ENCODE data around the gene PTGR2.

DNA sequence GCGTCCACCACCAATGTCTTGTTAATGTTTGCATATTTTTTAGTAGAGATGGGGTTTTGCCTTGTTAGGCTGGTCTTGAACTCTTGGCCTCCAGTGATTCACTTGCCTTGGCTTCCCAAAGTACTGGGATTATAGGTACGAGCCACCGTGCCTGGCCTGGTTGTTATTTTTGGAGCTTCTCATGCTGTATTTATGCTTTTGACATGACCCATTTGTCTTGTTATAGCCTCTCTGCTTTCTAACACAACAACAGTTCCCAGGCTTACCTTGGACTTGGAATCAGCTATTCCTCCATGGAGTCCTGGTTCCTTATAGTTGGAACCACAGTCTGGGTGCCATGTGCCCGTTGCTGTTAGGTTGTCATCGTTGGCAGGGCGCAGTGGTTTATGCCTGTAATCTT lies 64.7 kb downstream of the PTGR2 start:
- TF ChIP-seq, protein P1, sequence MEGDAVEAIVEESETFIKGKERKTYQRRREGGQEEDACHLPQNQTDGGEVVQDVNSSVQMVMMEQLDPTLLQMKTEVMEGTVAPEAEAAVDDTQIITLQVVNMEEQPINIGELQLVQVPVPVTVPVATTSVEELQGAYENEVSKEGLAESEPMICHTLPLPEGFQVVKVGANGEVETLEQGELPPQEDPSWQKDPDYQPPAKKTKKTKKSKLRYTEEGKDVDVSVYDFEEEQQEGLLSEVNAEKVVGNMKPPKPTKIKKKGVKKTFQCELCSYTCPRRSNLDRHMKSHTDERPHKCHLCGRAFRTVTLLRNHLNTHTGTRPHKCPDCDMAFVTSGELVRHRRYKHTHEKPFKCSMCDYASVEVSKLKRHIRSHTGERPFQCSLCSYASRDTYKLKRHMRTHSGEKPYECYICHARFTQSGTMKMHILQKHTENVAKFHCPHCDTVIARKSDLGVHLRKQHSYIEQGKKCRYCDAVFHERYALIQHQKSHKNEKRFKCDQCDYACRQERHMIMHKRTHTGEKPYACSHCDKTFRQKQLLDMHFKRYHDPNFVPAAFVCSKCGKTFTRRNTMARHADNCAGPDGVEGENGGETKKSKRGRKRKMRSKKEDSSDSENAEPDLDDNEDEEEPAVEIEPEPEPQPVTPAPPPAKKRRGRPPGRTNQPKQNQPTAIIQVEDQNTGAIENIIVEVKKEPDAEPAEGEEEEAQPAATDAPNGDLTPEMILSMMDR (IDR thresholded peaks at IDR 0.05), result no peak
- TF ChIP-seq REST (IDR thresholded peaks at IDR 0.05; ENCODE audit: insufficient read depth in 1 of 2, low read depth in 2 of 2, low read length in 1 of 2) (no peak), TCF7L2 (IDR thresholded peaks at IDR 0.05; ENCODE audit: low read depth, low read length) (no peak), POLR2AphosphoS5 (IDR thresholded peaks at IDR 0.05; ENCODE audit: low read depth, low read length) (no peak)
